Upper lobe of left lung (tissue), 6 donors: ENCODE measurements around the gene CCDC7. TPM values are rescaled to one million over a fixed set of nuclear protein-coding genes. Genes with fewer than 3 reads are reported as not detected.
"Not testable (repeated sequence)": the region's sequence is repeated elsewhere in the genome, so short reads cannot be mapped to it uniquely, and the experiment has no call there.

Experiments used
- ATAC-seq, 2 donors: fragments of 200-7000 bp; cut with Tn5 transposase; one replicate each; pipeline ENCODE4 v1.9.1; 2022; ENCODE audit warnings: mild to moderate bottlenecking in 2 of 2, moderate library complexity in 2 of 2; ENCODE audit not compliant: low FRiP score in 2 of 2
- DNase-seq, 2 donors: peaks; one replicate each; pipeline ENCODE4 v3.0.0-alpha.2; 2019 to 2020
- H3K27ac ChIP-seq, 4 donors: fragments of 200-600 bp; sonication (generic); one replicate each; pipeline ENCODE4 v1.5.1; 2016 to 2019
- H3K27me3 ChIP-seq, 4 donors: fragments of 200-600 bp; sonication (generic); one replicate each; pipeline ENCODE4 v1.5.1; 2017 to 2019
- H3K36me3 ChIP-seq, 4 donors: fragments of 200-600 bp; sonication (generic); one replicate each; pipeline ENCODE4 v1.5.1; 2016 to 2019
- H3K4me1 ChIP-seq, 4 donors: fragments of 200-600 bp; sonication (generic); one replicate each; pipeline ENCODE4 v1.5.1; 2018 to 2019
- H3K4me3 ChIP-seq, 4 donors: fragments of 200-600 bp; sonication (generic); one replicate each; pipeline ENCODE4 v1.5.1; 2017 to 2019; ENCODE audit warnings: mild to moderate bottlenecking in 2 of 4, moderate library complexity in 1 of 4
- H3K9me3 ChIP-seq, 4 donors: fragments of 200-600 bp; sonication (generic); one replicate each; pipeline ENCODE4 v1.5.1; 2018 to 2019
- CTCF ChIP-seq, 6 experiments: fragments of 450-650 bp in 4 of 6; fragments of 200-600 bp in 2 of 6; sonication (generic) in 2 of 6; IDR thresholded peaks; one replicate each; pipeline ENCODE4 v1.5.1; 2016 to 2019; ENCODE audit warnings: antibody characterized with exemption in 6 of 6
- EP300 ChIP-seq, 4 donors: sonication (generic); formaldehyde crosslinking; IDR thresholded peaks; one replicate each; pipeline ENCODE4 v1.5.1; 2017; ENCODE audit warnings: antibody characterized with exemption in 4 of 4, control low read depth in 2 of 4
- POLR2A ChIP-seq, 4 donors: fragments of 450-650 bp; IDR thresholded peaks; one replicate each; pipeline ENCODE4 v1.5.1; 2016 to 2017; ENCODE audit warnings: antibody characterized with exemption in 4 of 4, mild to moderate bottlenecking in 2 of 4
- POLR2AphosphoS5 ChIP-seq, 2 donors: sonication (generic); formaldehyde crosslinking; IDR thresholded peaks; one replicate each; pipeline ENCODE4 v1.5.1; 2017; ENCODE audit warnings: antibody characterized with exemption in 2 of 2
- WGBS, 2 donors: methylation state at CpG; one replicate each; pipeline ENCODE4 v1.1.5; 2017 to 2018; 5-methylcytosine and 5-hydroxymethylcytosine counted together
- total RNA-seq, 6 donors: library from RNA; depleted of rRNA in 4 of 6; stranded (reverse); fragments of >200 nt in 4 of 6; gene quantifications; one replicate each; pipeline versions ENCODE4 v1.1.0 to v1.2.1, GENCODE V29; 2016 to 2021
- donor health status: DM: no; HTN: no; CAD: no; lungs with moderate emphysema.
- donor health status: DM: no; HTN: yes; CAD: no; lungs with severe emphysema.

The CCDC7 gene
- total RNA-seq: 10 to 100 TPM in 5 of 6 donors, 1 to 10 TPM in 1; 6.4 to 39.8 (median 18.0) TPM

DNA sequence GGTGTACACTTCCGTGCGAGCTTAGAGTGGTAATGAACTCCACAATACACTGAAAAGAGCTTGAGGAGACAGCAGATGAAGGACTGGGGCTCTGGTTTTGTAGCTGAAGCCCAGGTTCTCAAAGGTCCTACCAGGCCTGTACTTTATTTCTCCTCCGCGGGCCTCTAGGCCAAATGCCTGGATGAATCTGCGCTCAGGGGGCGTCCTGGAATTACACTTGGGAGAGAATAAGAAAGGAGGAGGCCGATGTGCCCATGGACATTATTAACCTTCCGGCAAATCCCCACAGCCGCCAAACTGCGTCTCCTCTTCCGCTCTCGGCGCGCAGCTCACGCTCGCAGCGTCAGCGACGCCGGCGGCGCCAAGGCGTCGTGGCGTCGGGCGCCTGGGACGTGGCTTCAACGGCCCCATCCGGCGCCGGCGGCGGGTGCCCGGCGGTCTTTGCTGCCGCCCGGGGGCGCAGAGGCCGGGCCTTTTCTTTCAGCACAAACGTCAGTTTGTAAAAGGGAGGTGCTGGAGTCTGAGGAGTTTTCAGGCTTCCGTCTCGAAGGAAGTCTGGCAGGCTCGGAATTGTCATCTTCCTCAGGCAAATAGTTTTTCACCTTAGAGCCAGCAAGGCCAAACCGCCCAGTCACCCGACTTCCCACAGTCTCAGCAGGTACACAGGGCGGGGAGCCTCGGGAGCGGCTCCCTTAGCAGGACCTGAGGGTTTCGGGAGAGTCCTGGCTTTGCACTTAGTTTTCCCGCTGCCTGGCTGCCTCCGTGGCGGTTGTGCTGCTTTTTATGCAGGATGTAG, at the start of gene CCDC7:
CCDC7 (plus strand) TSS at position 401 of the 796 bp plus-strand sequence. CDS start 5,503 bp downstream, outside the sequence.
- 0 to 1% methylated on average over 22 to 53 of the region's 53 CpGs for WGBS, 2 donors

DNA sequence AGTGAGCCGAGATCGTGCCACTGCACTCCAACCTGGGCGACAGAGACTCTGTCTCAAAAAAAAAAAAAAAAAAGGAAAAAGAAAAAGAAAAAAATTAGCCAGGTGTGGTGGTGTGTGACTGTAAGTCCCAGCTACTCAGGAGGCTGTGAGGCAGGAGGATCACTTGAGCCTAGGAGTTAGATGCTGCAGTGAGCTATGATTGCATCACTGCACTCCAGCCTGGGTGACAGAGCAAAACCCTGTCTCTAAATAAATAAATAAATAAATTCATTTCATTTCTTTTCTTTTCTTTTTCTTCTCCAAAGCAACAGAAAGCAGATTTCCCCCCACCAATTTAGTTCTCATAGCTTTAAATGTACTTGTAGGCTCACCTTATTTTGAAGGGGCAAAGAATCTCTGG, 48.8 kb upstream of the CCDC7 start:
- not testable (repeated sequence) for H3K27ac ChIP-seq, H3K36me3 ChIP-seq, ATAC-seq, H3K4me1 ChIP-seq, H3K9me3 ChIP-seq, H3K4me3 ChIP-seq, H3K27me3 ChIP-seq, DNase-seq
- WGBS, 2 donors: 94 to 100% methylated on average over 3 of the region's 3 CpGs

More for the DNA sequence above, at the start of gene CCDC7:
- peak; percentile 85 to 97 for DNase-seq
- no peaks in the 10 kb centered on the region for H3K9me3 ChIP-seq
- peak; percentile 98 to 99 for ATAC-seq
- no peaks in the 10 kb centered on the region for H3K27me3 ChIP-seq
- peaks cover 0 to 10% (median 2%) of the 10 kb centered on the region in 4 donors for H3K4me1 ChIP-seq
- TF ChIP-seq EP300 (IDR thresholded peaks at IDR 0.05) (no peak), POLR2A (IDR thresholded peaks at IDR 0.05) (peak in 3 of 4 donors; percentile 59 to 85 (median 76)), POLR2AphosphoS5 (IDR thresholded peaks at IDR 0.05) (peak; percentile 68 to 70), CTCF (IDR thresholded peaks at IDR 0.05) (peak; percentile 32 to 62 (median 44))
- H3K36me3 ChIP-seq: no peaks in the 10 kb centered on the region
- peak within 1 kb of the TSS; percentile 93 to 97 (median 95) for H3K27ac ChIP-seq
- peak within 1 kb of the TSS; percentile 39 to 68 (median 57) for H3K4me3 ChIP-seq

- H3K4me3 ChIP-seq, DNase-seq, H3K27ac ChIP-seq, H3K9me3 ChIP-seq, H3K36me3 ChIP-seq, ATAC-seq, H3K4me1 ChIP-seq, H3K27me3 ChIP-seq: not testable (repeated sequence)
- WGBS, 2 donors: 86 to 93% methylated on average over 3 of the region's 3 CpGs
Observed at GRCh38 chr10:32399720-32400119, 46.2 kb upstream of the CCDC7 start.

GRCh38 chr10:32400961-32401360, 45.0 kb upstream of the CCDC7 start:
- ATAC-seq: no peak

GRCh38 chr10:32402499-32402898, 43.4 kb upstream of the CCDC7 start:
- Histone ChIP-seq H3K9me3 (no peaks in the 10 kb centered on the region), H3K27me3 (no peaks in the 10 kb centered on the region), H3K27ac (no peak overlapping the region), H3K4me3 (no peak overlapping the region), H3K4me1 (no peaks in the 10 kb centered on the region), H3K36me3 (no peaks in the 10 kb centered on the region)
- no peak for ATAC-seq
- TF ChIP-seq CTCF (IDR thresholded peaks at IDR 0.05) (no peak), EP300 (IDR thresholded peaks at IDR 0.05) (no peak), POLR2A (IDR thresholded peaks at IDR 0.05) (no peak), POLR2AphosphoS5 (IDR thresholded peaks at IDR 0.05) (no peak)
- no peak for DNase-seq
- 86 to 87% methylated on average over 4 of the region's 4 CpGs for WGBS, 2 donors

More at GRCh38 chr10:32400961-32401360, 45.0 kb upstream of the CCDC7 start:
- no peak overlapping the region for H3K4me3 ChIP-seq
- DNase-seq: no peak
- no peak overlapping the region for H3K27ac ChIP-seq
- no peaks in the 10 kb centered on the region for H3K9me3 ChIP-seq
- TF ChIP-seq POLR2A (IDR thresholded peaks at IDR 0.05) (no peak), CTCF (IDR thresholded peaks at IDR 0.05) (no peak), POLR2AphosphoS5 (IDR thresholded peaks at IDR 0.05) (no peak), EP300 (IDR thresholded peaks at IDR 0.05) (no peak)
- H3K27me3 ChIP-seq: no peaks in the 10 kb centered on the region
- no peaks in the 10 kb centered on the region for H3K4me1 ChIP-seq
- H3K36me3 ChIP-seq: no peaks in the 10 kb centered on the region

GRCh38 chr10:32403091-32403490, 42.8 kb upstream of the CCDC7 start:
- Histone ChIP-seq H3K9me3 (no peaks in the 10 kb centered on the region), H3K27ac (no peak overlapping the region), H3K36me3 (no peaks in the 10 kb centered on the region), H3K27me3 (no peaks in the 10 kb centered on the region), H3K4me3 (no peak overlapping the region), H3K4me1 (no peaks in the 10 kb centered on the region)
- ATAC-seq (no peak), DNase-seq (no peak)
- no peak for TF ChIP-seq CTCF (IDR thresholded peaks at IDR 0.05)
- no peak for TF ChIP-seq EP300 (IDR thresholded peaks at IDR 0.05)
- TF ChIP-seq POLR2AphosphoS5 (IDR thresholded peaks at IDR 0.05): no peak
- TF ChIP-seq POLR2A (IDR thresholded peaks at IDR 0.05): no peak
- WGBS, 2 donors: 94 to 97% methylated on average over 2 of the region's 2 CpGs
